Panc1 (cell line): ENCODE results near the gene PPP1R9A. TPM values are rescaled to one million over a fixed set of nuclear protein-coding genes. Genes with fewer than 3 reads are reported as not detected.

Source experiments
- ATAC-seq: fragments of 200-7000 bp; cut with Tn5 transposase; 2 replicates; pipeline ENCODE4 v1.9.1; 2020; ENCODE audit warnings: mild to moderate bottlenecking, moderate library complexity
- BruUV-seq: library from RNA; stranded (reverse); fragments of 400-500 nt; replicated peaks from 2 replicates; lab custom pipeline; 2021; lab: Mats Ljungman, UMichigan
- CTCF ChIA-PET: fragments of 300-600 bp; sonication (Branson Sonifier 250); formaldehyde crosslinking; loops from one replicate; lab custom pipeline; 2022; ENCODE audit warnings: antibody characterized with exemption; lab: Charles Lee
- POLR2A ChIA-PET: fragments of 300-600 bp; sonication (Branson Sonifier 250); formaldehyde crosslinking; loops from one replicate; lab custom pipeline; 2022; ENCODE audit warnings: antibody characterized with exemption; lab: Charles Lee
- DNase-seq: peaks from one replicate; pipeline ENCODE4 v3.0.0-alpha.2; 2010; ENCODE audit warnings: low read depth, low spot score
- H3K27ac ChIP-seq: 2 replicates; pipeline ENCODE4 v1.5.1; 2011; ENCODE audit warnings: mild to moderate bottlenecking, low read length, inconsistent platforms
- H3K27me3 ChIP-seq: fragments of 200-500 bp; sonication (Bioruptor generic); 2 replicates; pipeline ENCODE4 v1.6.0; 2014; ENCODE audit warnings: low read length, inconsistent platforms; ENCODE audit not compliant: control insufficient read depth, insufficient read depth
- H3K36me3 ChIP-seq: fragments of 200-500 bp; sonication (Bioruptor generic); 2 replicates; pipeline ENCODE4 v1.5.1; 2014; ENCODE audit warnings: inconsistent platforms, mild to moderate bottlenecking, low read length, moderate library complexity; ENCODE audit not compliant: control insufficient read depth, insufficient read depth
- H3K4me1 ChIP-seq: 2 replicates; pipeline ENCODE4 v1.5.1; 2011; ENCODE audit warnings: inconsistent platforms, mild to moderate bottlenecking, low read length, moderate library complexity; ENCODE audit not compliant: control insufficient read depth, insufficient read depth
- H3K4me3 ChIP-seq, 2 experiments: 2 replicates each; pipeline ENCODE4 v1.5.1; 2011 to 2012; ENCODE audit warnings: low read depth in 2 of 2, low read length in 2 of 2, mild to moderate bottlenecking in 2 of 2, inconsistent platforms in 1 of 2, moderate library complexity in 1 of 2
- H3K9me3 ChIP-seq: fragments of 200-500 bp; sonication (Bioruptor generic); 2 replicates; pipeline ENCODE4 v1.5.1; 2014; ENCODE audit warnings: low read depth, mild to moderate bottlenecking, inconsistent platforms, low read length, moderate library complexity; ENCODE audit not compliant: control insufficient read depth, insufficient read depth
- CTCF ChIP-seq: fragments of 450-650 bp; IDR thresholded peaks from 2 replicates; pipeline ENCODE4 v1.5.1; 2017; ENCODE audit warnings: mild to moderate bottlenecking
- POLR2AphosphoS5 ChIP-seq: IDR thresholded peaks from 2 replicates; pipeline ENCODE4 v1.6.1; 2012; ENCODE audit warnings: mild to moderate bottlenecking, low read depth, low read length, moderate library complexity
- REST ChIP-seq, 2 experiments: IDR thresholded peaks; 2 replicates each; pipeline ENCODE4 v1.6.1; 2011 to 2012; ENCODE audit warnings: low read depth in 2 of 2, control low read depth in 1 of 2, low read length in 1 of 2, mild to moderate bottlenecking in 1 of 2, moderate library complexity in 1 of 2; ENCODE audit not compliant: insufficient read depth in 1 of 2
- SIN3A ChIP-seq: IDR thresholded peaks from 2 replicates; pipeline ENCODE4 v1.6.1; 2012; ENCODE audit warnings: low read depth, mild to moderate bottlenecking, low read length, moderate library complexity, borderline replicate concordance; ENCODE audit not compliant: insufficient read depth
- TCF7L2 ChIP-seq: IDR thresholded peaks from 2 replicates; pipeline ENCODE4 v1.6.1; 2011; ENCODE audit warnings: mild to moderate bottlenecking, low read depth, low read length, inconsistent platforms
- in situ Hi-C: cut with HindIII; loops from 2 replicates; pipeline ENCODE4 v1.10.0; 2016; ENCODE audit warnings: low sequenced_read_pairs, low pct_unique_long_range_greater_than_20kb
- intact Hi-C: fragments of 100-400 bp; cut with micrococcal nuclease; formaldehyde crosslinking; loops from one replicate; pipeline ENCODE4 v1.10.0; 2022; ENCODE audit not compliant: unreplicated experiment
- total RNA-seq: library from RNA; stranded (reverse); gene quantifications from one replicate; pipeline ENCODE4 v1.2.1, GENCODE V29; 2021; ENCODE audit not compliant: unreplicated experiment

Gene PPP1R9A
- total RNA-seq, 1 experiment from 2014 or later, result 5.0 TPM

GRCh38 chr7:94972296-94972695 is 64.9 kb downstream of the PPP1R9A start:
- Histone ChIP-seq H3K36me3 (no peaks in the 10 kb centered on the region), H3K27me3 (no peaks in the 10 kb centered on the region), H3K9me3 (no peaks in the 10 kb centered on the region), H3K27ac (no peak overlapping the region), H3K4me3 (no peak overlapping the region), H3K4me1 (no peaks in the 10 kb centered on the region)
- ChIA-PET CTCF (no interaction called here), POLR2A (no interaction called here)
- ATAC-seq, result no peak
- intact Hi-C loops, result no loop called here
- TF ChIP-seq CTCF, result no peak
- no peak for TF ChIP-seq POLR2AphosphoS5
- no peak for TF ChIP-seq SIN3A
- no peak for TF ChIP-seq TCF7L2
- no peak for TF ChIP-seq REST (IDR thresholded peaks at IDR 0.05; ENCODE audit: insufficient read depth in 1 of 2, low read depth in 2 of 2, low read length in 1 of 2)
- DNase-seq, result peak; percentile 32
- in situ Hi-C loops, result no loop called here
- BruUV-seq, result no TSS peak

GRCh38 chr7:94973844-94974243 is 66.5 kb downstream of the PPP1R9A start:
- DNase-seq, result no peak
- Histone ChIP-seq H3K36me3 (no peaks in the 10 kb centered on the region), H3K4me3 (no peak overlapping the region), H3K4me1 (no peaks in the 10 kb centered on the region), H3K9me3 (no peaks in the 10 kb centered on the region), H3K27me3 (no peaks in the 10 kb centered on the region), H3K27ac (no peak overlapping the region)
- TF ChIP-seq CTCF (no peak), REST (IDR thresholded peaks at IDR 0.05; ENCODE audit: insufficient read depth in 1 of 2, low read depth in 2 of 2, low read length in 1 of 2) (no peak), POLR2AphosphoS5 (no peak), SIN3A (no peak), TCF7L2 (no peak)
- ChIA-PET CTCF (no interaction called here), POLR2A (no interaction called here)
- no peak for ATAC-seq
- in situ Hi-C loops, result no loop called here
- intact Hi-C loops, result no loop called here
- BruUV-seq, result no TSS peak
